Natural killer cell (primary cell): Measurements from ENCODE around the gene LRRC34. TPM values are rescaled to one million over a fixed set of nuclear protein-coding genes. Genes with fewer than 3 reads are reported as not detected.

Source experiments
- ATAC-seq, 3 donors: fragments of 150-1000 bp in 2 of 3; fragments of 200-7000 bp in 1 of 3; cut with Tn5 transposase; 1 replicate in 1 of 3; 2 replicates in 2 of 3; pipeline ENCODE4 v1.10.0; 2021; ENCODE audit warnings: mild to moderate bottlenecking in 2 of 3, moderate library complexity in 2 of 3
- DNase-seq, 2 donors: peaks; one replicate each; pipeline versions ENCODE4 v3.0.0 to v3.0.0-alpha.2; 2013 to 2021; ENCODE audit warnings: mixed read lengths in 1 of 2
- H3K27ac ChIP-seq: one replicate; pipeline ENCODE4 v1.5.1; 2013; ENCODE audit warnings: mild to moderate bottlenecking, low read length
- H3K27me3 ChIP-seq: one replicate; pipeline ENCODE4 v1.6.1; 2013; ENCODE audit warnings: low read length; ENCODE audit not compliant: control insufficient read depth, insufficient read depth
- H3K36me3 ChIP-seq: one replicate; pipeline ENCODE4 v1.6.1; 2013; ENCODE audit warnings: low read length; ENCODE audit not compliant: control insufficient read depth, insufficient read depth
- H3K4me1 ChIP-seq: one replicate; pipeline ENCODE4 v1.6.1; 2013; ENCODE audit warnings: low read length; ENCODE audit not compliant: control insufficient read depth, insufficient read depth
- H3K4me3 ChIP-seq: one replicate; pipeline ENCODE4 v1.5.1; 2013; ENCODE audit warnings: low read length
- H3K9me3 ChIP-seq: one replicate; pipeline ENCODE4 v1.6.1; 2013; ENCODE audit warnings: low read length; ENCODE audit not compliant: control insufficient read depth, insufficient read depth
- H3K27ac Mint-ChIP-seq, 2 donors: one replicate each; pipeline ENCODE4 v1.8.0; 2022; ENCODE audit warnings: mild to moderate bottlenecking in 2 of 2, mixed read lengths in 2 of 2, moderate library complexity in 1 of 2
- H3K27me3 Mint-ChIP-seq, 2 donors: one replicate each; pipeline ENCODE4 v1.8.0; 2022; ENCODE audit warnings: low read depth in 2 of 2, mixed read lengths in 2 of 2
- H3K36me3 Mint-ChIP-seq: one replicate; pipeline ENCODE4 v1.8.0; 2022; ENCODE audit warnings: mixed read lengths
- H3K4me1 Mint-ChIP-seq, 2 donors: one replicate each; pipeline ENCODE4 v1.8.0; 2022; ENCODE audit warnings: mixed read lengths in 2 of 2
- H3K4me3 Mint-ChIP-seq: one replicate; pipeline ENCODE4 v1.8.0; 2022; ENCODE audit warnings: mild to moderate bottlenecking, moderate library complexity, mixed read lengths
- H3K9me3 Mint-ChIP-seq, 2 donors: one replicate each; pipeline ENCODE4 v1.8.0; 2022; ENCODE audit warnings: mixed read lengths in 2 of 2
- WGBS: methylation state at CpG from one replicate; pipeline ENCODE4 v1.1.7; 2013; ENCODE audit warnings: missing lambda C conversion rate; ENCODE audit not compliant: insufficient coverage; 5-methylcytosine and 5-hydroxymethylcytosine counted together
- intact Hi-C: fragments of 100-400 bp; cut with micrococcal nuclease; formaldehyde crosslinking; loops from one replicate; pipeline ENCODE4 v1.14.2; 2022
- total RNA-seq, 4 donors: library from RNA; stranded (reverse); fragments of 120-200 nt in 1 of 4; gene quantifications; one replicate each; pipeline versions ENCODE4 v1.2.3 to v1.2.4, GENCODE V29; 2013 to 2022
- TF ChIP-seq, protein P1 (sequence below): fragments of 200-600 bp; IDR thresholded peaks from one replicate; pipeline ENCODE4 v1.8.0; 2022; ENCODE audit warnings: antibody characterized with exemption

The LRRC34 gene
- total RNA-seq, 3 donors from 2014 or later (not counting 1 experiment from before 2014, with no cell fraction given) = 0.45 to 1.0 (median 0.48) TPM

DNA sequence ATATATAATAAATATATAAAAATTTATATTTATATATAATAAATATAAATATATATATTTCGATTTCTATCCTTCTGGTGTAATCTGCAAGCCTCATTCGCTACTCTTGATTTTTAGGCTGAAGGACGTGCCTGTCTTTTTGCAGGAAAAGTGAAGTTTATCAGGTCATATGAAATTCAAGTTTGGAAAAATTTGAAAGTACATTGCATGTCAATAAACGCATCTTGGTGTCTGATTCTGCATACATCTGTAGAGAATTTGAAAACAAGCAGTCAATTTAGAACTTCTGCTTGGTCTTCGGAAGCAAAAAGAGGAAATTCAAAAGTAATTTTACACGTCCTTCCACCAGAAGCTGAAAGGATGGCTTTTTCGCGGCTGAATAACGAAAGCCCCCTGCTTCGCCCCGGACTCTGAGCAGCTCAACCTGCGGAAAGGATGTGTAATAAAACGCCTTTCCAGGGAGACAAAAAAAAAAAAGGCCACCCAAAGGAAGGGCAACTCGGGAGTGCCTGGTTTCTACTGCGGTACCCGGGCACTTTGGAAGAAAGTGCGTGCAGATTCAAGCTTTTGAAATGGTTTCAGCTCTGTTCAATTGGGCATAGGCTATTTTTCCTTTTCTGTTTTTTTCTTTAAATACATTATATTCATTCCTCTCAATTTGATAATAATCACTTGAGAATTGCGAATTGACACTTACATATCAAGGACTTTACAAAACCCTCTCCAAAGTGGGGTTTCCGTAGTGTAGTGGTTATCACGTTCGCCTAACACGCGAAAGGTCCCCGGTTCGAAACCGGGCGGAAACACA, 41.0 kb downstream of the LRRC34 start:
- DNase-seq (peak; percentile 53 to 94), ATAC-seq (peak in 2 of 3 donors; percentile 9 to 13)
- Mint-ChIP-seq H3K36me3 (no peaks in the 10 kb centered on the region), H3K27me3 (no peaks in the 10 kb centered on the region), H3K4me3 (peak overlapping the region; percentile 99), H3K4me1 (peaks cover 48% of the 10 kb centered on the region in 2 donors), H3K9me3 (no peaks in the 10 kb centered on the region), H3K27ac (peak overlapping the region; percentile 100)
- intact Hi-C loops = loop anchor here (2.0 to 5.0 kb wide), 3 partner anchors 41 to 1096 kb away; partner anchors contain the start of genes LRRC34, LRRIQ4 and SKIL
- no peaks in the 10 kb centered on the region for H3K27me3 ChIP-seq
- H3K36me3 ChIP-seq = peaks cover 19% of the 10 kb centered on the region
- no peaks in the 10 kb centered on the region for H3K4me1 ChIP-seq
- H3K27ac ChIP-seq = peak overlapping the region; percentile 100
- 0% methylated on average over 26 of the region's 27 CpGs for WGBS
- no peaks in the 10 kb centered on the region for H3K9me3 ChIP-seq
- peak overlapping the region; percentile 99 for H3K4me3 ChIP-seq
- TF ChIP-seq, protein P1, sequence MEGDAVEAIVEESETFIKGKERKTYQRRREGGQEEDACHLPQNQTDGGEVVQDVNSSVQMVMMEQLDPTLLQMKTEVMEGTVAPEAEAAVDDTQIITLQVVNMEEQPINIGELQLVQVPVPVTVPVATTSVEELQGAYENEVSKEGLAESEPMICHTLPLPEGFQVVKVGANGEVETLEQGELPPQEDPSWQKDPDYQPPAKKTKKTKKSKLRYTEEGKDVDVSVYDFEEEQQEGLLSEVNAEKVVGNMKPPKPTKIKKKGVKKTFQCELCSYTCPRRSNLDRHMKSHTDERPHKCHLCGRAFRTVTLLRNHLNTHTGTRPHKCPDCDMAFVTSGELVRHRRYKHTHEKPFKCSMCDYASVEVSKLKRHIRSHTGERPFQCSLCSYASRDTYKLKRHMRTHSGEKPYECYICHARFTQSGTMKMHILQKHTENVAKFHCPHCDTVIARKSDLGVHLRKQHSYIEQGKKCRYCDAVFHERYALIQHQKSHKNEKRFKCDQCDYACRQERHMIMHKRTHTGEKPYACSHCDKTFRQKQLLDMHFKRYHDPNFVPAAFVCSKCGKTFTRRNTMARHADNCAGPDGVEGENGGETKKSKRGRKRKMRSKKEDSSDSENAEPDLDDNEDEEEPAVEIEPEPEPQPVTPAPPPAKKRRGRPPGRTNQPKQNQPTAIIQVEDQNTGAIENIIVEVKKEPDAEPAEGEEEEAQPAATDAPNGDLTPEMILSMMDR = no peak

DNA sequence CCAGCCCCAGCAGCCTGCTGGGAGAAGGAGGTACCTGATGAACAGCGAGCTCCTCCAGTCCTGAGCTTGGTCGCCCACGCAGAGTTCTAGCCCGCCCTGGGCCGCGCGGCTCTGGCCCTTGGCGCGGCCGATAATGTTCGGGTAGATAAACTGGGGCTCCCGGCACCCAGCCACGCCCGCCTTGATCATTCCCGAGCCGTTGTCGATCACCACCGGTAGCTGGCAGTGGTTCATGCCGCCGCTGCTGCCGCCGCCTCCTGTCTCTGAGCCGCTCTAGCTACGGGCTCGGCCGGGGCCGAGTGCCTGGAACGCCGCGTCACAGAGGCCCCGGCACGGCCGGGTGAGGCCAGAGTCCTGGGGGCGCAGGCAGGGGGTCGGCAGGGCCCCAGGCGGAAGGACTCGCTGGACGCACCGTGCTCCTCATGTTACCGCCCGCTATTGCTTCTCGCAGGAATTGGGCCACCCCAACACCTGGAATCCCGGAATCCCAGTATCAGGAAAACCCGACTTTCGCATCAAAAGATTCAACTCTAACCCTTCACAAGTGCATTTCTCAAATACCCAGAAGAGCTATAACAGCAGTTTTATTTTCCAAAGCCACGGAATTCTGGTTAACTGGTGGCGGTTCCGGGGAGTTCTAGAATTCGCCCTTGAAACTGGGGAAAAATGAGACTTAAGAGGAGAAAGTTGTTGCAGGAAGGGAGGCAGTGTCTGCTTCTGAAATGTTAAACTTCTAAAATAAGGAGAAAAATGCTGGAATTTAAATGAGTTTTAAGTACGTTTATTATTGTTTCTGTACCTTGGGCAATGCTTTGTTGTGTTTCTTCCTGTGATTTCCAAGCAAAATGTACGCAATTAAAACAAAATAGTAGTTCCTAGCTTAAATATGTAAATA, 43.2 kb downstream of the LRRC34 start, which contains the start of gene ACTRT3:
Gene ACTRT3 (minus strand): TSS at position 275 of the 895 bp plus-strand sequence. CDS start 41 bp downstream, at position 234.
- H3K9me3 Mint-ChIP-seq = no peaks in the 10 kb centered on the region
- intact Hi-C loops = loop anchor here (5.0 kb wide), 3 partner anchors 43 to 1098 kb away; partner anchors contain the start of genes GPR160, LRRC34 and LRRIQ4
- no peaks in the 10 kb centered on the region for H3K36me3 Mint-ChIP-seq
- H3K4me3 Mint-ChIP-seq = peak within 1 kb of the TSS; percentile 90
- peaks cover 3% of the 10 kb centered on the region for H3K36me3 ChIP-seq
- H3K9me3 ChIP-seq = no peaks in the 10 kb centered on the region
- H3K4me1 Mint-ChIP-seq = peaks cover 46 to 55% of the 10 kb centered on the region in 2 donors
- H3K27ac Mint-ChIP-seq = peak within 1 kb of the TSS; percentile 86 to 90
- H3K27me3 ChIP-seq = no peaks in the 10 kb centered on the region
- H3K4me3 ChIP-seq = peak within 1 kb of the TSS; percentile 65
- peak within 1 kb of the TSS; percentile 75 for H3K27ac ChIP-seq
- peaks cover 5% of the 10 kb centered on the region for H3K4me1 ChIP-seq
- ATAC-seq = peak in 2 of 3 donors; percentile 4 to 7
- under 1% methylated on average over 50 of the region's 51 CpGs for WGBS
- H3K27me3 Mint-ChIP-seq = no peaks in the 10 kb centered on the region
- TF ChIP-seq, protein P1 = no peak
- peak; percentile 51 to 79 for DNase-seq

DNA sequence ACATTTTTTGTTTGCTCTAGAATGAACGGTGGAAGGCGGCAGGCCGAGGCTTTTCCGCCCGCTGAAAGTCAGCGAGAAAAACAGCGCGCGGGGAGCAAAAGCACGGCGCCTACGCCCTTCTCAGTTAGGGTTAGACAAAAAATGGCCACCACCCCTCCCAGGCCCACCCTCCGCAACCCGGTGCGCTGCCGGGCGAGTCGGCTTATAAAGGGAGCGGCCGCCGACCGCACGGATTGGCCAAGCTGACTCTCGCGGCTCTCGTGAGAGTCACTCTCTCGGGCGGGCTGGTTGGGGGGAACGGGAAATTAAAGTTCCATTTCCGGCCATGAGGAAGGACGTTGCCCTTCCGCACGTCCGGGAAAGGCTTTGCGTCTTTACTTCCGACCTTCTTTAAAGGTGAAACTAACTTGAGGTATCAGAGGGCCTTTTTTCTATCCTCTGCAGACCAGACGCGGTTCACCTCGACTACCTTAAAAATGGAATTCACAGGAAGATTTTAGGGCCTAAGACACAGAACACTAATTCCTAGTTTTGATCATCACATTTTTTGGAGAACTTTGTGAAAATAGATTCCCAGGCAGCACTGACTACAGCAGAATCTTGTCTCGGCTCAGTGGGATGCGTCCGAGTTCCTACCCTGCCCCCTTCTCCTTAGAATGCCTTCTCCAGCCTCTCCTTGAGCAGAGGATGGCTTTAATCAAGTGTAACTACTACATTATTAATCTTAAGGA, 47.7 kb downstream of the LRRC34 start, which contains the start of gene TERC:
Gene TERC (minus strand): TSS at position 179 of the 731 bp plus-strand sequence.
- no peaks in the 10 kb centered on the region for H3K27me3 Mint-ChIP-seq
- intact Hi-C loops = loop anchor here (1.0 to 5.0 kb wide), 4 partner anchors 8 to 417 kb away; partner anchors contain the start of genes GPR160, MYNN, PHC3 and SEC62
- ATAC-seq = peak; percentile 77 to 89 (median 84)
- Histone ChIP-seq H3K9me3 (peaks cover 2% of the 10 kb centered on the region), H3K27me3 (no peaks in the 10 kb centered on the region), H3K36me3 (no peaks in the 10 kb centered on the region), H3K4me3 (peak within 1 kb of the TSS; percentile 95), H3K4me1 (peaks cover 15% of the 10 kb centered on the region), H3K27ac (peak within 1 kb of the TSS; percentile 95)
- H3K4me1 Mint-ChIP-seq = peaks cover 31 to 39% of the 10 kb centered on the region in 2 donors
- 8% methylated on average over 42 of the region's 42 CpGs for WGBS
- no peaks in the 10 kb centered on the region for H3K36me3 Mint-ChIP-seq
- TF ChIP-seq, protein P1 = no peak
- H3K4me3 Mint-ChIP-seq = peak within 1 kb of the TSS; percentile 99
- peak within 1 kb of the TSS; percentile 90 to 92 for H3K27ac Mint-ChIP-seq
- H3K9me3 Mint-ChIP-seq = no peaks in the 10 kb centered on the region
- DNase-seq = peak; percentile 72 to 97
